Neural progenitor cell (in vitro differentiated cells): ENCODE data around the gene SNX13. TPM values are rescaled to one million over a fixed set of nuclear protein-coding genes. Genes with fewer than 3 reads are reported as not detected.

Source experiments
- DNase-seq: peaks from one replicate; pipeline ENCODE4 v3.0.0-alpha.2; 2016; ENCODE audit warnings: low spot score
- H2AFZ ChIP-seq: fragments of 200-600 bp; sonication (generic); replicated peaks from 2 replicates; pipeline ENCODE4 v1.6.1; 2016; ENCODE audit warnings: antibody characterized with exemption
- H3F3A ChIP-seq: fragments of 200-600 bp; sonication (generic); 2 replicates; pipeline ENCODE4 v1.6.1; 2016; ENCODE audit warnings: antibody characterized with exemption, low read depth
- H3K27ac ChIP-seq: fragments of 200-600 bp; sonication (generic); 2 replicates; pipeline ENCODE4 v1.5.1; 2016; ENCODE audit warnings: mild to moderate bottlenecking
- H3K27me3 ChIP-seq: fragments of 200-600 bp; sonication (generic); 2 replicates; pipeline ENCODE4 v1.6.1; 2016; ENCODE audit warnings: mild to moderate bottlenecking, moderate library complexity
- H3K36me3 ChIP-seq: fragments of 200-600 bp; sonication (generic); 2 replicates; pipeline ENCODE4 v1.5.1; 2016
- H3K4me1 ChIP-seq: fragments of 200-600 bp; sonication (generic); 2 replicates; pipeline ENCODE4 v1.6.1; 2016; ENCODE audit warnings: mixed run types
- H3K4me2 ChIP-seq: fragments of 200-600 bp; sonication (generic); 2 replicates; pipeline ENCODE4 v1.6.1; 2016
- H3K4me3 ChIP-seq: fragments of 200-600 bp; sonication (generic); 2 replicates; pipeline ENCODE4 v1.5.1; 2016
- H3K79me2 ChIP-seq: fragments of 200-600 bp; sonication (generic); 2 replicates; pipeline ENCODE4 v1.6.1; 2016; ENCODE audit warnings: low read depth
- H3K9ac ChIP-seq: fragments of 200-600 bp; sonication (generic); 2 replicates; pipeline ENCODE4 v1.6.1; 2016
- H3K9me3 ChIP-seq: fragments of 200-600 bp; sonication (generic); 2 replicates; pipeline ENCODE4 v1.5.1; 2016; ENCODE audit warnings: low read depth
- H4K20me1 ChIP-seq: fragments of 200-600 bp; sonication (generic); 2 replicates; pipeline ENCODE4 v1.6.1; 2016; ENCODE audit warnings: low read depth
- H3K27ac Mint-ChIP-seq: 3 replicates; pipeline ENCODE4 v1.8.0; 2021; ENCODE audit warnings: mixed read lengths
- H3K27me3 Mint-ChIP-seq: 2 replicates; pipeline ENCODE4 v1.8.0; 2022; ENCODE audit warnings: low read depth, mild to moderate bottlenecking, inconsistent platforms, moderate library complexity, mixed read lengths; ENCODE audit not compliant: insufficient read depth
- H3K36me3 Mint-ChIP-seq: 3 replicates; pipeline ENCODE4 v1.8.0; 2021; ENCODE audit warnings: mixed read lengths
- H3K4me1 Mint-ChIP-seq: 3 replicates; pipeline ENCODE4 v1.8.0; 2021; ENCODE audit warnings: mixed read lengths
- H3K4me3 Mint-ChIP-seq: 3 replicates; pipeline ENCODE4 v1.8.0; 2021; ENCODE audit warnings: mild to moderate bottlenecking, moderate library complexity, mixed read lengths
- H3K9me3 Mint-ChIP-seq: 3 replicates; pipeline ENCODE4 v1.8.0; 2020; ENCODE audit warnings: mixed read lengths
- CTCF ChIP-seq: fragments of 200-600 bp; sonication (generic); IDR thresholded peaks from 2 replicates; pipeline ENCODE4 v1.5.1; 2017; ENCODE audit warnings: antibody characterized with exemption, mild to moderate bottlenecking
- EZH2 ChIP-seq: fragments of 200-600 bp; sonication (generic); IDR thresholded peaks from 2 replicates; pipeline ENCODE4 v1.6.1; 2017; ENCODE audit warnings: antibody characterized with exemption, mild to moderate bottlenecking, moderate library complexity
- EZH2phosphoT487 ChIP-seq: fragments of 200-600 bp; sonication (generic); IDR thresholded peaks from 2 replicates; pipeline ENCODE4 v1.6.1; 2017; ENCODE audit warnings: antibody characterized with exemption
- total RNA-seq: library from RNA; depleted of rRNA; stranded (reverse); fragments of >200 nt; gene quantifications from 2 replicates; pipeline ENCODE4 v1.2.3, GENCODE V29; 2015; ENCODE audit warnings: low replicate concordance

SNX13 gene
- total RNA-seq, 1 donor from 2014 or later: 67.5 TPM

DNA sequence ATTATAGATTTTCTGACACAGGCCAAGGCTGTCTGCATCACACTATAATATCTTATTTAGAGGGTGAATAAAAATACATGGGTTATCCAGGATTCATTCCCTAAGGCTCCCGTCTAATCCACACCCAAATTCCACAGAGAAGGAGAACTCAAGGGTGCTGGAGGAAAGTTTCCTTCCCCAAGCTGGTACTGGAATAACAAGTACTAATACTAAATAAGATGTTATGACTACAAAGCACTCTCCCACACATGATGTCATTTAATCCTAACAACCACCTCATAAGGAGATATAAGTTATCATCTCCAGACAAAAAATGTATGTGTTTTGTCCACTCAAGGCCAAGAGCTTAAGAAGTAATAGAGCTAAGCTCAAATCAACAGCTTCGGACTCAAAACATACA is 53.0 kb downstream of the SNX13 start:
- no peaks in the 10 kb centered on the region for H3K27me3 ChIP-seq
- peaks cover 21% of the 10 kb centered on the region for H3K36me3 Mint-ChIP-seq
- no peak overlapping the region for H3K4me2 ChIP-seq
- H3K36me3 ChIP-seq: no peaks in the 10 kb centered on the region
- H3K27ac Mint-ChIP-seq: no peak overlapping the region
- no peaks in the 10 kb centered on the region for H3K79me2 ChIP-seq
- TF ChIP-seq CTCF (no peak), EZH2phosphoT487 (no peak), EZH2 (no peak)
- no peaks in the 10 kb centered on the region for H3F3A ChIP-seq
- H3K4me3 Mint-ChIP-seq: no peak overlapping the region
- peaks cover 10% of the 10 kb centered on the region for H3K4me1 ChIP-seq
- no peak overlapping the region for H3K4me3 ChIP-seq
- H3K9ac ChIP-seq: no peak overlapping the region
- no peaks in the 10 kb centered on the region for H3K9me3 Mint-ChIP-seq
- H3K27me3 Mint-ChIP-seq: no peaks in the 10 kb centered on the region
- H3K27ac ChIP-seq: no peak overlapping the region
- no peaks in the 10 kb centered on the region for H4K20me1 ChIP-seq
- DNase-seq: no peak
- peaks cover 12% of the 10 kb centered on the region for H3K4me1 Mint-ChIP-seq
- no peak overlapping the region for H2AFZ ChIP-seq
- no peaks in the 10 kb centered on the region for H3K9me3 ChIP-seq

DNA sequence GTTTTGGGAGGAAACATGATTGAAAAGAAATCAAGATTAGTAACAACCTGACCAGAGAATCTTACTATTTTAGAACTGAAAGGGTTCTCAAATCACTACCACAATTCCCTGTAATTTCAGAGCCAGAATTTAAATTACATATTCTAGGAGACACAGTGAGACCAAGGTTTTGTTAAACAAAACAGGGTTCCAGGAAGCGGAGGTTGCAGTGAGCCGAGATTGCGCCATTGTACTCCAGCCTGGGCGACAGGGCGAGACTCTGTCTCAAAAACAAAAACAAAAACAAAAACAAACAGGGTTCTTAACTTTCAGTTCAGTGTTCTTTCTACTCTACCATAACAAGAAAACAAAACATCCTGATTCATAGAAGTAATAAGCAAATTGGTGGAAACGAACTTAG is 57.6 kb downstream of the SNX13 start:
- peak; percentile 9 for DNase-seq
- H3K4me3 ChIP-seq: no peak overlapping the region
- peak overlapping the region; percentile 19 for H3K4me2 ChIP-seq
- no peaks in the 10 kb centered on the region for H3K27me3 ChIP-seq
- peaks cover 20% of the 10 kb centered on the region for H3K4me1 ChIP-seq
- H3K4me1 Mint-ChIP-seq: peaks cover 36% of the 10 kb centered on the region
- no peaks in the 10 kb centered on the region for H3F3A ChIP-seq
- peaks cover 7% of the 10 kb centered on the region for H4K20me1 ChIP-seq
- H3K27me3 Mint-ChIP-seq: no peaks in the 10 kb centered on the region
- peak overlapping the region; percentile 61 for H3K27ac Mint-ChIP-seq
- no peaks in the 10 kb centered on the region for H3K9me3 Mint-ChIP-seq
- H3K36me3 Mint-ChIP-seq: peaks cover 15% of the 10 kb centered on the region
- H3K36me3 ChIP-seq: peaks cover 2% of the 10 kb centered on the region
- TF ChIP-seq EZH2 (no peak), EZH2phosphoT487 (no peak), CTCF (no peak)
- H3K4me3 Mint-ChIP-seq: peak overlapping the region; percentile 42
- H3K9me3 ChIP-seq: no peaks in the 10 kb centered on the region
- no peak overlapping the region for H2AFZ ChIP-seq
- H3K27ac ChIP-seq: no peak overlapping the region
- H3K79me2 ChIP-seq: no peaks in the 10 kb centered on the region
- no peak overlapping the region for H3K9ac ChIP-seq

GRCh38 chr7:17879075-17879661 is 61.1 kb downstream of the SNX13 start:
- Histone ChIP-seq H3K79me2 (no peaks in the 10 kb centered on the region), H3K36me3 (peaks cover 3% of the 10 kb centered on the region), H3K4me1 (peaks cover 20% of the 10 kb centered on the region), H3K27ac (no peak overlapping the region), H3K4me2 (no peak overlapping the region), H2AFZ (no peak overlapping the region), H3K4me3 (no peak overlapping the region), H3K27me3 (no peaks in the 10 kb centered on the region), H3K9me3 (no peaks in the 10 kb centered on the region), H3F3A (no peaks in the 10 kb centered on the region), H3K9ac (no peak overlapping the region), H4K20me1 (peaks cover 7% of the 10 kb centered on the region)
- no peak for DNase-seq
- Mint-ChIP-seq H3K4me3 (no peak overlapping the region), H3K9me3 (no peaks in the 10 kb centered on the region), H3K36me3 (peaks cover 9% of the 10 kb centered on the region), H3K27ac (no peak overlapping the region), H3K27me3 (no peaks in the 10 kb centered on the region), H3K4me1 (peaks cover 36% of the 10 kb centered on the region)
- TF ChIP-seq EZH2phosphoT487 (no peak), CTCF (no peak), EZH2 (no peak)
